GM19438 (cell line): ENCODE measurements around the gene LCNL1.

ENCODE experiments used
- ATAC-seq: cut with Tn5 transposase; IDR thresholded peaks from one replicate; pipeline ENCODE4 v1.9.1; 2021; ENCODE audit warnings: low read depth; ENCODE audit not compliant: unreplicated experiment

LCNL1 gene

DNA sequence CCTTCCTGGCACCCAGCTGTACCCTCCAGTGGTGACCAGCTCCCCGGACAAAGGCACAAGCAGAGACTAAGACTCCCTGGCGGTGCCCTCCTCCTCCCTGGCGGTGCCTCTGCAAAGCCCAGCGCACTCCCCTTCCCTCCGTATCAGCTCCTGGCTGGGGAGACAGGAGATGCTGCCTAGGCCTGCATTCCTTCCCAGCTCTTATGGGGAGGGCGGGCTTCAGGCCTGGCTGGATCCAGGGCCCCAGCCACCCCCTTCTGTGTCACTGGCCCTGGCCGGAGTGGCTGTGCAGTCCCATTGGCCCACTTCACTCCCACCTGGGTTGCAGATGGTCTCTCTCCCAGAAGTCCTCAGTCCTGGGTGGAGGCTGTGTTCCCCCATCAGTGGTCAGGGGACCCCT is 24.3 kb upstream of the LCNL1 start:
- no peak for ATAC-seq

DNA sequence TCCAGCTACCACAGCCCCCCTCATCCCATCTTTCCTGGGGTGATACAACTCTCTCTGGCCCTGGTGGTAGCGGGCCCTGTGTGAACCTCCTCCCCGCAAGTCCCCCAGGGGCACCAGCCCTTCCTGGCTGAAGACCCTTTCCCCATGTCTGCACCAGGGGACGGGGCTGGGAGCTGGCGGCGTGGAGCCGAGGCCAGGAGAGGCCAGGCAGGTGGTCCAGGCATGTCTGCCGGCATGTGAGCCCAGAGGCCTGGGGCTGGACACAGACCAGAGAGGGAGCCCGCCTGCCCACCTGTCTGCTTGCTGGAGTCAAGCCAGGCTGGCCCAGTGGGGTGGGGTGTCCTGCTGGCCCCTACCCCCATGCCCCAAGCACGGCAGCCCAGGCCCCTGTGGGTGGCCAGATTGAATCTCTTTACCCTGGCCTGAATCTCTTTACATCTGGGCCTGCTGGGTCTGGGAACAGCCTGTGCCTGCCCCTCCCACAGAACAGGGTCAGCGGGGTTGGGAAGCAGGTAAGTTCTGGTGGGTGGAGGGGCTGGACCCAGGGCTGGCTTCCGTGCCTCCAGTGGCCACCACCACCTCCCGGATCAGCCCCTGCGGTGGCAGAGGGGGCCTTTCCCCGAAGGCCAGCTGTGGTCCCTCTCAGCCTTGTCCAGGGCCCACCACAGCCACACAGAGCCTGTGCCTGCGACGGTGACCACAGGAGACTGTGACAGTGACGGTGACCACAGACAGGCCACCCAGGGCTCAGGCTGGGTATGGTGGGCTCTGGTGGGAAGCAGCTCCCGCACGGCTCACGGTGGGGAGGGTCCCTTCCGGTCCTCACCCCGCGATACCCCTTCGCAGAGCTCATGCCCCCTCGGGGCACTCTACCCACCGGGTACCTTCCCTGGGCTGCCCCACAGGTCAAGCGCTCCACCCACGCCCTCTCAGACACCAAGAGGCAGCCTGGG is 23.6 kb upstream of the LCNL1 start:
- no peak for ATAC-seq

DNA sequence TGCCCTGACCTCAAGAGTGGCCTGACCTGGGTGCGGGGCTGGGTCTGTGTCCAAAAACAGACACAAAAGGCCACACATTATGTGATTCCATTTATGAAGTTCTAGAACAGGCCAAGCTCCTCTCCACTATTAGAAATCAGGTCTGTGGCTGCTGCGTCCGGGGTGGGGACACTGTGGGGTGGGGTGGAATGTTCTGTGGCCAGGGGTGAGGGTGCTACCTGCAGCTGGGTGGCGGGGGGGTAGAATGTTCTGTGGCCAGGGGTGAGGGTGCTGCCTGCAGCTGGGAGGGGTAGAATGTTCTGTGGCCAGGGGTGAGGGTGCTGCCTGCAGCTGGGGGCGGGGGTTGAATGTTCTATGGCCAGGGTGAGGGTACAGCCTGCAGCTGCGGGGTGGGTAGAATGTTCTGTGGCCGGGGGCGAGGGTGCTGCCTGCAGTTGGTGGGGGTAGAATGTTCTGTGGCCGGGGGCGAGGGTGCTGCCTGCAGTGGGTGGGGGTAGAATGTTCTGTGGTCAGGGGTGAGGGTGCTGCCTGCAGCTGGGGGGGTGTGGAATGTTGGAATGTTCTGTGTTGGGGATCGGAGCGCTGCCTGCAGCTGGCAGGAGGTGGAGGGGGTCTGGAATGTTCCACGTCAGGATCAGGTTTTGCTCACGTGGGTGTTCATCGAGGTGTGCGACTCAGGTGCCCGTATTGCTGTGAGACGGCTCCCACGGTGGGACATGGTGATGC is 22.4 kb upstream of the LCNL1 start:
- ATAC-seq = no peak

DNA sequence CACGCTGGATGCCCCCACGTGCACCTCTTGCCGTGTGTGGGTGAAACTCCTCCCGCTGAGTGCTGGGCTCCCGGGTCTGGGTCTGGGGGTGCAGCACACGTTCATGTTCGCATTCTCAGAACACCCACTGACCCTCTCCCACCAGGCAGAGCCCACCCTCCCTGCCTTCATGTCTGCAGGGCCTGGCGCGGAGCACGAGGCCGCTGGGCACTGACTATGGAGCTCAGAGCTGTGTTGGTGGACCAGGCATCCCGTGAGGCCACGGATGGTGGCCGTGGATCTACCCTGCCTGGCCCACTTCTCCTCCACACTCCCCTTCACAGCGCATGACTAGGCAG is 21.9 kb upstream of the LCNL1 start:
- ATAC-seq = no peak

GRCh38 chr9:136961279-136962065 is 21.3 kb upstream of the LCNL1 start:
- no peak for ATAC-seq

DNA sequence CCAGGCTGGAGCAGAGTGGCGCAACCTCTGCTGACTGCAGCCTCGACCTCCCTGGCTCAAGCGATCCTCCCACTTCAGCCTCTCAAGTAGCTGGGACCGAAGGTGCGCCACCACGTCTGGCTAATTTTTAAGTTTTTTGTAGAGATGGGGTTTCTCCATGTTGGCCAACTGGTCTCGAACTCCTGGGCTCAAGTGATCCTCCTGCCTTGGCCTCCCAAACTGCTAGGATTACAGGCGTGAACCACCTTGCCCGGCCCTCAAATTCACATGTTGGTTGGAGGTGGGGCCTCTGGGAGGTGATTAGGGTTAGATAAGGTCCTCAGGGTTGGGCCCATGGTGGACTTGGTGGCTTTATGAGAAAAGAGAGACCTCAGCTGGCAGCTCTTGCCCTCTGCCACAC is 20.6 kb upstream of the LCNL1 start:
- ATAC-seq = no peak

GRCh38 chr9:136962701-136963248 is 20.0 kb upstream of the LCNL1 start:
- ATAC-seq = no peak

GRCh38 chr9:136963341-136963740 is 19.5 kb upstream of the LCNL1 start:
- no peak for ATAC-seq

- ATAC-seq = no peak
These were observed 19.0 kb upstream of the LCNL1 start for GRCh38 chr9:136963751-136964150.

DNA sequence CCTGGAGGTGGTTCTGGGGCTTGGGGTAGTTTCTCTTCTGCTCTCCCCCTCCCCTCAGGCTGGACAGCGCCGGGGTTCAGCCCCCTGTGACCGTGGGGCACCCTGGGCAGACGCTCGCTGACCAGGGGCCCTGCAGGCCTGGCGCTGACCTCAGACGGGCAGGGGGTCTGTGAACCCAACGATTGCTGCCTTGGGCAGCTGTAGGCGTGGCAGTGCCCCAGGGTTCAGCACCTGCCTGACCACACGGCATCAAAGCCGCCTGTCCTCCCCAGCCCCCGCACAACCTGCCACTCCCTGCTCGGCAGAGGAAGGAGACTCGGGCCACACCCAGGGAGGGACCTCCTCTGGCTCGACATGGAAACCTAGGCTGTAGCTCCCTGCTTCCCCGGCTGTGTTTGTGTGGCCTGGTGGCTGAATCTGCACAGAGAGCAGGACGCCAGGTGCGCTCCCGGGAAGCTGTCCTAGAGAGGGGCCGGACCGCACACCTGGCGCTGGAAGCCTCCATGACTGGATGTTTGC is 18.6 kb upstream of the LCNL1 start:
- no peak for ATAC-seq

GRCh38 chr9:136964833-136965422 is 17.9 kb upstream of the LCNL1 start:
- ATAC-seq = no peak

DNA sequence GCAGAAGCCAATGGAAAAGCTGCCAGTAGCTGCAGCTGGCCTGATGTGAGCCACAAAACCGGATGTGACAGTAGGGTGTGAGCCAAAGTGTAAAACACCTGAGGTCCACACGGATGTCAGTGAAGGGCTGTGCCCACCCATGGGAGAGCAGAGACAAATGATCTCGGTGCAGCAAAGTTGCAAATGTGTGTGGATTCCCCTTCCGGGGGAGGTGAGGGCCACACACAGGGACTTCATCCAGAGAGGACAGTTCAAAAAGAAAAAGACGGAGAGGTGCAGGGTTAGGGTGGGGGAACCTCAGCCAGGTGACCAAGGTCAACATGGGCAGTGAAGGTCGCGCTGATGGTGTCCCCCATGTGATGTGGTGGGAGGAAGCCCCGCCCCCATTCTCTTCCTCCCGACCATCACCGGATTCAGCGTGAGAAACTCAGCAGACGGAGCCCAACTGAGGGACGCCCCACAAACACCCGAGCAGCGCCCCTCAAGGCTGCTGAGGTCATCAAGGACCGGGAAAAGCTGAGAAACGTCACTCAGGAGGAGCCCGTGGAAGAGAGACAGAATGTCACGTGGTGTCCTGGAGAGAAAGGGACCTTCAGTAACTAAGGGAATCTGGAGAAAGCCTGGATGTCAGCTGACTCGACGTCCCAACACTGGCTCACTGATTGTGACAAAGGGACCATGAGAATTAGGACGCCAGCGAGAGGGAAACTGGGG is 16.9 kb upstream of the LCNL1 start:
- no peak for ATAC-seq

DNA sequence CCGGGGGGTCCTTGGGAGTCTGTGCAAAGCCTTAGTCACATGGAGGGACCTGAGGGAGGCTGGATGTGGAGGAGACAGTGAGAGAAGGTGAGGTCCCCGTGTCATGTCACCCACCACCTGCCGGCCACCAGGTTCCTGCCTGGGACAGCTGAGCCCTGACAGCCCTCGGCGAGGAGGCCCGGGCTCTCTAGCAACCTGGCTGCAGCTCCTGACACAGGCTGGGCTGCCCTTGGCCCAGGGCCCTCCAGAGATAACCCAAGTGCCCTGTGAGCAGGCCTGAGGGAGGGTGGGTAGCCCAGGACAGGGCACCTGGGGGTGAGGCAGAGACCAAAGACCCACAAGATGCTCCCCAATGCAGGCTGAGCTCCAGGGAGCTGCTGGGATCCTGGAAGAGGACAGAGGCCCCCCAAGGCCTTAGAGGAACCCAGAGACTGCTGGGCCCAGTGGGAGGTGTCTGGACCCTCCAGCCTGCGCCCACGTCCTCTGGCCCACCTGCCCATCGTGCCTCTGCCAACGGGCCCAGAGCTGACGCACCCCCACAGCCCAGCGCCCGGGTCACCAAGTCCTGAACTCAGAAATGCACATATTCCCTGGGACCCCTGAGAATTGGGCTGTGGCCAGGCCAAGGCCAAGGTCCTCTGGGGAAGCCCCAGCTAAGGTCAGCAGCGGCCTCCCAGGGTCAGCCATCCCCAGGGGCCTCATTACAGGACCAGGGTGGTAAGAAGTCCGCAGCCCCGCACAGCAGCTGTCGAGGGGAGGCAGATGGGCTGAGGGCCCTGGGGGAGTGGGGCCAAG is 14.3 kb upstream of the LCNL1 start:
- ATAC-seq = no peak

DNA sequence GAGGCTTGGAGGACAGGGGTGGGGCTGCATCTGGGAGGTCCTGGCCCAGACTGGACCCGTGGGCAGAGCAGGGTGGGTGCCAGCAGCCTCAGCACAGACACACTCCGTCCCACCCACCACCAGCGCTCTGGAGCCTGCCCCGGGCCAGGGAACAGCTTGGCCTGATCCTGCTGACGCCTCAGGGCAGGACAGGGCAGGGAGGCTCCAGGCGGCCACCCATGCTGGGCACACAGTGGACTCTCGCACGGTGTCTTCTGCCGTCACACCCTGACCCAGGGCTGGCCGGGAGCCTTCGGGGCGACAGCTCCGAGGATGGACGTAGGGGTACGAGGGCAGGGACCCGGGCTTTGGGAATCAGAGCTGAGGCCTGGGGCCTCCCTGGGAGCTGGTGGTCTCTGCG is 13.6 kb upstream of the LCNL1 start:
- ATAC-seq = no peak

DNA sequence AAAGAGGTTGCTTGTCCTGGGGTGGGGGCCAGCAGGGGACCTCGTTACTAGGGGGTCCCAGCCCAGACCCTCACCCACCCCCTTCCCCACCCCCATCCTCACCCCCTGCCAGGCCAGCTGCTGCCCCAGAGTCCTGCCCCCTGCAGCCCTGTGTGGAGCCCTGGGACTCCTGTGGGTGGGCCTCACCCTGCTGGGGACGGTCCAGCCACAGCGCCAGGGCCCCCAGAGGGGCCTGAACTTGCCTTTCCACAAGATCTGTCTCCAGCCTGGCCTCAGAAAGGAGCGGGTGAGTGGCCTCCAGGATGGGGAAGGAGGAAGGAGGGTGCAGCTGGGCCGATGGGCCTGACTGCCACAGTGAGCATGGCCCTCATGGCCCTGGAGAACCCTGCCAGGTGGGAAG is 13.0 kb upstream of the LCNL1 start:
- ATAC-seq = no peak

- ATAC-seq = no peak
These were observed 12.4 kb upstream of the LCNL1 start for GRCh38 chr9:136970361-136970760.

- no peak for ATAC-seq
These were observed 11.0 kb upstream of the LCNL1 start for GRCh38 chr9:136971746-136972145.

DNA sequence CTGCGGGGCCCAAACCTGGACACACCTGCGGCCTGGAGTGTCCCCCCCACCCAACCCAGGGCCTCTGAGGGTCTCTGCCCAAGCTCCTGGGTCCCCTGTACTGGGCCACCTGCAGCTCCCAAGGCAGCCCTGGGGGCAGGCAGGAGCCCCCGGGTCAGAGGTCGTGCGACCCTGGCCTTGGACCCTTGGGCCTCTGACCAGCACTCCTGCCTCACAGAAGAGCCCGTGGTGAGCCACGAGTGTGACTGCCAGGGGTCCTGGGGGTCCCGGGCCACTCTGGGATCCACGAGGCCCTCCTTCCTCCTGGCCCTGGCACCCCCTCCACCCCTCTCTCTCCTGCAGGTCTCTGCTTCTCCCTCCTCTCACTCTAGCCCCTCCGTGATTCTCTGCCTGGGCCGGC is 10.5 kb upstream of the LCNL1 start:
- ATAC-seq = no peak

DNA sequence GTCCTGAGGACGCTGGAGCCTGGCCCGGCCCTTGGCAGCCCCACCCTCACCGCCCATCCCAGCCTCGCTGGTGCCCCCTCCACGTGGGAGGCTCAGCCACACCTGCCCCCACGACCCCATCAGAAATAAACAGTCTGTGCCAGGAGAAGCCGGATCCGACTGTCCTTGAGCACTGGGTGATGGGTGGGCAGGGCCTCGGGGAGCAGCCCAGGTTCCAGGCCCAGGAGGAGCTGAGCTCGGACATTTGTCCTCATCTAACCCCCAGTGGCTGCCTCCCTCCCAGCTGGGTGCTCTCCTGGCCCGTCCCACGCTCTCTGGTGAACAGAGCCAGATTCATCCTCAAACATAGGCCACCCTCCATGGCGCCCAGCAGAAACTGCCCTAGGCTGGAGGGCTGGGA is 10.1 kb upstream of the LCNL1 start:
- ATAC-seq = no peak
